Sigmoid colon (tissue), 4 donors: ENCODE data around the gene MYLK.

Source experiments
- CTCF ChIP-seq, 4 experiments: fragments of 450-650 bp in 3 of 4; fragments of 200-600 bp in 1 of 4; IDR thresholded peaks; one replicate each; pipeline ENCODE4 v1.5.1; 2016 to 2019; ENCODE audit warnings: antibody characterized with exemption in 4 of 4, mild to moderate bottlenecking in 3 of 4, moderate library complexity in 2 of 4
- EP300 ChIP-seq, 4 donors: sonication (generic); formaldehyde crosslinking; IDR thresholded peaks; one replicate each; pipeline ENCODE4 v1.6.1; 2017; ENCODE audit warnings: antibody characterized with exemption in 4 of 4
- POLR2A ChIP-seq, 2 donors: fragments of 450-650 bp; IDR thresholded peaks; one replicate each; pipeline ENCODE4 v1.6.1; 2016; ENCODE audit warnings: antibody characterized with exemption in 2 of 2, mild to moderate bottlenecking in 2 of 2, moderate library complexity in 2 of 2

- TF ChIP-seq CTCF (IDR thresholded peaks at IDR 0.05) = no peak
- TF ChIP-seq POLR2A (IDR thresholded peaks at IDR 0.05) = no peak
- TF ChIP-seq EP300 (IDR thresholded peaks at IDR 0.05) = peak in 3 of 4 donors; percentile 32 to 74 (median 58)
Observed at GRCh38 chr3:123658118-123658851, 225.8 kb downstream of the MYLK start.
